ENCODE data around the gene SLCO4A1. TPM values are rescaled to one million over a fixed set of nuclear protein-coding genes. Genes with fewer than 3 reads are reported as not detected.

SLCO4A1 gene
- total RNA-seq, 2 experiments from 2014 or later: 57.5 to 61.9 TPM

- H3K27me3 Mint-ChIP-seq: peaks cover 18% of the 10 kb centered on the region
- peaks cover 8% of the 10 kb centered on the region for H3K4me1 Mint-ChIP-seq
- ATAC-seq (ENCODE audit: low read depth): peak; percentile 62
- no peaks in the 10 kb centered on the region for H3K36me3 Mint-ChIP-seq
- H3K9me3 Mint-ChIP-seq: no peaks in the 10 kb centered on the region
- H3K4me3 Mint-ChIP-seq: peak overlapping the region; percentile 66
- peak overlapping the region; percentile 91 for H3K27ac Mint-ChIP-seq
- no peak for DNase-seq
- POLR2A ChIA-PET: interaction anchor here (1.5 kb wide), 1 partner anchor 64 kb away, joined by 4 read pairs; no protein-coding TSS in a partner anchor
Observed at GRCh38 chr20:62702895-62703852, 60.9 kb downstream of the SLCO4A1 start.

DNA sequence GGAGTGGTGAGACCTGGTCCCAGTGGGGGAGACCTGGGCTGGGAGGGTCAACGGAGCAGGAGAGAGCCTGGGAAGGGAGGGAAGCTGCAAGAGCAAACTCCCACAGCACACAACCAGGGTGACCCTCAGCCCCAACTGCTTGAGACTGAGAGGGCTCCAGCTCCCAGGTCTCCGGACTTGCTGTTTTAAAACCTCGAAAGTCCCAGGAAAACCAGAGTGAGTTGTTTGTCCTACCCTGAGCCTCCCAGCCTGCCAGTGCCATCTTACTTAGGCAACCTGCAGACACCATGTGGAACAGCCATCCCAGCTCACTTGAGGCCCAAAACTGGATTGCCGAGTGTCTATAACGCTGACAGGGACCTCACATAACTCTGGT is 61.5 kb downstream of the SLCO4A1 start:
- H3K27ac Mint-ChIP-seq: peak overlapping the region; percentile 91
- H3K9me3 Mint-ChIP-seq: no peaks in the 10 kb centered on the region
- no peaks in the 10 kb centered on the region for H3K36me3 Mint-ChIP-seq
- POLR2A ChIA-PET: interaction anchor here (1.5 kb wide), 1 partner anchor 64 kb away, joined by 4 read pairs; no protein-coding TSS in a partner anchor
- ATAC-seq (ENCODE audit: low read depth) (no peak), DNase-seq (no peak)
- peaks cover 20% of the 10 kb centered on the region for H3K27me3 Mint-ChIP-seq
- H3K4me3 Mint-ChIP-seq: peak overlapping the region; percentile 66
- H3K4me1 Mint-ChIP-seq: peaks cover 8% of the 10 kb centered on the region

- Mint-ChIP-seq H3K9me3 (no peaks in the 10 kb centered on the region), H3K27me3 (peaks cover 21% of the 10 kb centered on the region), H3K4me1 (peaks cover 8% of the 10 kb centered on the region), H3K36me3 (no peaks in the 10 kb centered on the region), H3K4me3 (no peak overlapping the region), H3K27ac (peak overlapping the region; percentile 43)
- ATAC-seq (ENCODE audit: low read depth) (no peak), DNase-seq (no peak)
- POLR2A ChIA-PET: interaction anchor here (1.5 kb wide), 1 partner anchor 63 kb away, joined by 4 read pairs; no protein-coding TSS in a partner anchor
Observed at GRCh38 chr20:62704341-62704948, 62.1 kb downstream of the SLCO4A1 start.

DNA sequence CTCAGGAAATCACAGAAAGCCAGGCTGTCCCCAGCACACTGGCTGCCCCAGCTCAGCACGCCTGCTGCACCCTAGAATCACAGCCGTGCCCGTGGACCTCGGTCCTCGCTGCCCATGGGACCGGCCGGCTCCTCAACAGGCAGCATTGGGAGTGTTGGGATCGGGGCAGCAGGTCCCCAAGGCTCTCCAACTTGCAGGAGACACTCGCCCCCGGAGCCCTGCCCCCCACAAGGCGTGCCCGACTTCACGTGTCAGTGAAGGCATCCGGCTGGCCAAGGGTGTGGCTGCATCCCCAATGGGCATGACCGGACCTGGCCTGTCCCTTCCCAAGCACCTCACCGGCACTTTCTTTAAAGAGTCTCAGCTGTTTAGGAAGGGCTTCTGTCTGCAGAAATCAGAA is 63.3 kb downstream of the SLCO4A1 start:
- DNase-seq: no peak
- POLR2A ChIA-PET: no interaction called here
- Mint-ChIP-seq H3K36me3 (no peaks in the 10 kb centered on the region), H3K27me3 (peaks cover 32% of the 10 kb centered on the region), H3K4me1 (peaks cover 8% of the 10 kb centered on the region), H3K27ac (no peak overlapping the region), H3K9me3 (no peaks in the 10 kb centered on the region), H3K4me3 (no peak overlapping the region)
- no peak for ATAC-seq (ENCODE audit: low read depth)

DNA sequence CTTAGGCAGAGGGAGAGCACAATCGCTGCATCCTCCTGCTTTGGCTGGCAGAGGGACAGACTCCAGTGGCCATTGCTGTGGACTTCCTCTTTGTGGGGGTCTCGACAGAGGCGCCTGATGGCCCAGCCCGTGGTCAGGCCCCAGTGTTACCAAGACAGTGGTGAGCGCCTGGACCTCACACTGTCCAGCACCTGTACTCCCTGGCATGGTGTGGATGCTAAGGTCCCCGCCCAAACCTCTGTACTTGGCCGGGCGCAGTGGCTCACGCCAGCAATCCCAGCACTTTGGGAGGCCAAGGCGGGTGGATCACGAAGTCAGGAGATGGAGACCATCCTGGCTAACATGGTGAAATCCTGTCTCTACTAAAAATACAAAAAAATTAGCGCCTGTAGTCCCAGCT is 64.0 kb downstream of the SLCO4A1 start:
- no peak overlapping the region for H3K4me3 Mint-ChIP-seq
- DNase-seq (no peak), ATAC-seq (ENCODE audit: low read depth) (no peak)
- POLR2A ChIA-PET: no interaction called here
- H3K9me3 Mint-ChIP-seq: no peaks in the 10 kb centered on the region
- peaks cover 8% of the 10 kb centered on the region for H3K4me1 Mint-ChIP-seq
- H3K27ac Mint-ChIP-seq: no peak overlapping the region
- H3K36me3 Mint-ChIP-seq: no peaks in the 10 kb centered on the region
- peaks cover 35% of the 10 kb centered on the region for H3K27me3 Mint-ChIP-seq

- H3K4me1 Mint-ChIP-seq: peaks cover 6% of the 10 kb centered on the region
- POLR2A ChIA-PET: no interaction called here
- H3K27ac Mint-ChIP-seq: no peak overlapping the region
- peaks cover 38% of the 10 kb centered on the region for H3K27me3 Mint-ChIP-seq
- no peaks in the 10 kb centered on the region for H3K36me3 Mint-ChIP-seq
- DNase-seq (no peak), ATAC-seq (ENCODE audit: low read depth) (no peak)
- no peak overlapping the region for H3K4me3 Mint-ChIP-seq
- H3K9me3 Mint-ChIP-seq: no peaks in the 10 kb centered on the region
Observed at GRCh38 chr20:62706857-62707256, 64.6 kb downstream of the SLCO4A1 start.

- Mint-ChIP-seq H3K36me3 (no peaks in the 10 kb centered on the region), H3K27ac (no peak overlapping the region), H3K27me3 (peaks cover 38% of the 10 kb centered on the region), H3K4me3 (no peak overlapping the region), H3K9me3 (no peaks in the 10 kb centered on the region), H3K4me1 (peaks cover 6% of the 10 kb centered on the region)
- DNase-seq (no peak), ATAC-seq (ENCODE audit: low read depth) (no peak)
- POLR2A ChIA-PET: interaction anchor here (0.6 to 0.8 kb wide), 2 partner anchors 9 to 33 kb away, joined by 4 read pairs; no protein-coding TSS in a partner anchor
Observed at GRCh38 chr20:62707276-62707920, 65.1 kb downstream of the SLCO4A1 start.

GRCh38 chr20:62707921-62708521 is 65.7 kb downstream of the SLCO4A1 start:
- DNase-seq: no peak
- POLR2A ChIA-PET: interaction anchor here (0.6 to 0.8 kb wide), 2 partner anchors 9 to 32 kb away, joined by 4 read pairs; no protein-coding TSS in a partner anchor

DNA sequence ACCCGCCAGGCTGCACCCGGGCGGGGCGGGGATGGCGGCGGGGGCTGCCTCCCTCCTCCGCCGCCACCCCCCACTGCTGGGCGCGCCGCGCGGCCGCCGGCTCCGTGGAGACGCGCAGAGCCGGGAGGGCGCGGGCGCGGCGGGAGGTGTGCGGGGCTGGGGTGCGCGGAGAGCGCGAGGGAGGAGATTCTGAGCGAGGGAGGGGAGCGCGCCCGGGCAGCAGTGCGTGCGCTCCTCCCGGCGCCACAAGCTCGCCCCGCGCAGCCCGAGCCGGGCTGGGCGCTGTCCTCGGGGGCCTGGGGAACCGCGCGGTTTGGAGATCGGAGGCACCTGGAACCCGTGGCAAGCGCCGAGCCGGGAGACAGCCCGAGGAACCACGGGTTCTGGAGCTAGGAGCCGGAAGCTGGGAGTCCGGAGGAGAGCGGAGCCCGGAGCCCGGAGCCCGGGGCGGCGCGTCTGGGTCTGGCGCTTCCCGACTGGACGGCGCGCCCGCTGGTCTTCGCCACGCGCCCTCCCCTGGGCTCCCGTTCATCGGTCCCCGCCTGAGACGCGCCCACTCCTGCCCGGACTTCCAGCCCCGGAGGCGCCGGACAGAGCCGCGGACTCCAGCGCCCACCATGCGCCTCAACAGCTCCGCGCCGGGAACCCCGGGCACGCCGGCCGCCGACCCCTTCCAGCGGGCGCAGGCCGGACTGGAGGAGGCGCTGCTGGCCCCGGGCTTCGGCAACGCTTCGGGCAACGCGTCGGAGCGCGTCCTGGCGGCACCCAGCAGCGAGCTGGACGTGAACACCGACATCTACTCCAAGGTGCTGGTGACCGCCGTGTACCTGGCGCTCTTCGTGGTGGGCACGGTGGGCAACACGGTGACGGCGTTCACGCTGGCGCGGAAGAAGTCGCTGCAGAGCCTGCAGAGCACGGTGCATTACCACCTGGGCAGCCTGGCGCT is 66.6 kb downstream of the SLCO4A1 start, which contains the start of gene NTSR1:
NTSR1 (plus strand) TSS at position 246 of the 946 bp plus-strand sequence; CDS start at position 618, 372 bp downstream.
- H3K4me3 Mint-ChIP-seq: no peak within 1 kb of the TSS
- no peaks in the 10 kb centered on the region for H3K9me3 Mint-ChIP-seq
- POLR2A ChIA-PET: no interaction called here
- DNase-seq (no peak), ATAC-seq (ENCODE audit: low read depth) (peak; percentile 19)
- no peak within 1 kb of the TSS for H3K27ac Mint-ChIP-seq
- H3K4me1 Mint-ChIP-seq: peaks cover 3% of the 10 kb centered on the region
- H3K36me3 Mint-ChIP-seq: no peaks in the 10 kb centered on the region
- H3K27me3 Mint-ChIP-seq: peaks cover 41% of the 10 kb centered on the region

More at GRCh38 chr20:62707921-62708521, 65.7 kb downstream of the SLCO4A1 start:
- no peak overlapping the region for H3K4me3 Mint-ChIP-seq
- H3K36me3 Mint-ChIP-seq: no peaks in the 10 kb centered on the region
- ATAC-seq (ENCODE audit: low read depth): no peak
- no peaks in the 10 kb centered on the region for H3K9me3 Mint-ChIP-seq
- H3K4me1 Mint-ChIP-seq: peaks cover 6% of the 10 kb centered on the region
- H3K27ac Mint-ChIP-seq: no peak overlapping the region
- peaks cover 38% of the 10 kb centered on the region for H3K27me3 Mint-ChIP-seq

GRCh38 chr20:62709537-62709905 is 67.2 kb downstream of the SLCO4A1 start:
- no peaks in the 10 kb centered on the region for H3K36me3 Mint-ChIP-seq
- no peaks in the 10 kb centered on the region for H3K9me3 Mint-ChIP-seq
- H3K4me1 Mint-ChIP-seq: peaks cover 3% of the 10 kb centered on the region
- POLR2A ChIA-PET: no interaction called here
- no peak overlapping the region for H3K4me3 Mint-ChIP-seq
- peaks cover 44% of the 10 kb centered on the region for H3K27me3 Mint-ChIP-seq
- DNase-seq (no peak), ATAC-seq (ENCODE audit: low read depth) (no peak)
- no peak overlapping the region for H3K27ac Mint-ChIP-seq

DNA sequence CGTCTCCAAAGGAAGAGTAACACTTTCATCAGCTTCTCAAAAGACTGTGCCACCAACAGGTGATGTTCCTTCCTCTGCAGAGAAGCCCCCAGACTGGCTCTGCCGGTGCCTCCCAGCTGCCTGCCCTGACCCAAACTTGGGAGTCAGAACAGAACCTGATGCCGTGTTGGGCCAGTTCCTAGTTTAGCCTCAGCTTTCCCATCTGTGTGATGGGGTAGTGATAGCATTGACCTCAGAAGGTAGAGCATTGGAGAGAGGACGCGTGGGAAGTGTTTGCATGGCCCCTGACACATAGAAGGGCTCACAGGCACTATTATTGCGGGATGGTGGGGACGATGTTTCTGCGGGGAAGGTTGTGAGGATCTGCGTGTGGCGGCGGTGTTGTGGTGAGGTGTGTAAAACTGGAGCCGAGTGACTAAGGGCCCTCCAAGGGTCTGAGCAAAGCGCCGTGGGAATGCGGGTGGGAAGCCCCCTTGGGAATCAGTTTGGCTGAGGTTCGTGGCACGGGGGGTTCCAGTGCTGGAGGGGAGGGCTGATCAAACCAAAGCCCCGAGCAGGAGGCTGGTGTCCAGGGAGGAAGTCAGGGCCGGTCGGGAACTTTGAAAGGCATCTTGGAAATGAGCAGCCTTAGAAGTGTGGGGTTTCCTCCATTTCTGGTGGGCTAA is 68.0 kb downstream of the SLCO4A1 start:
- POLR2A ChIA-PET: no interaction called here
- no peaks in the 10 kb centered on the region for H3K4me1 Mint-ChIP-seq
- H3K36me3 Mint-ChIP-seq: no peaks in the 10 kb centered on the region
- H3K4me3 Mint-ChIP-seq: no peak overlapping the region
- H3K27me3 Mint-ChIP-seq: peaks cover 44% of the 10 kb centered on the region
- no peaks in the 10 kb centered on the region for H3K9me3 Mint-ChIP-seq
- ATAC-seq (ENCODE audit: low read depth) (no peak), DNase-seq (no peak)
- no peak overlapping the region for H3K27ac Mint-ChIP-seq
